GM21360 (cell line): ENCODE results near the gene PRR15L.

ENCODE experiments used
- ATAC-seq: cut with Tn5 transposase; IDR thresholded peaks from one replicate; pipeline ENCODE4 v1.9.1; 2021; ENCODE audit warnings: mild to moderate bottlenecking, moderate library complexity; ENCODE audit not compliant: unreplicated experiment

The PRR15L gene

GRCh38 chr17:47907932-47908562 lies 49.6 kb downstream of the PRR15L start:
- no peak for ATAC-seq

- ATAC-seq = no peak
Observed at GRCh38 chr17:47906443-47906842, 51.2 kb downstream of the PRR15L start.

- no peak for ATAC-seq
Observed at GRCh38 chr17:47905221-47905733, 52.4 kb downstream of the PRR15L start.

- ATAC-seq = no peak
Observed at GRCh38 chr17:47902039-47902744, 55.5 kb downstream of the PRR15L start.
